ENCODE measurements around the gene ECE1. TPM values are rescaled to one million over a fixed set of nuclear protein-coding genes. Genes with fewer than 3 reads are reported as not detected.

ECE1 gene
- total RNA-seq, 4 donors from 2014 or later = 68.3 to 94.7 (median 69.9) TPM

DNA sequence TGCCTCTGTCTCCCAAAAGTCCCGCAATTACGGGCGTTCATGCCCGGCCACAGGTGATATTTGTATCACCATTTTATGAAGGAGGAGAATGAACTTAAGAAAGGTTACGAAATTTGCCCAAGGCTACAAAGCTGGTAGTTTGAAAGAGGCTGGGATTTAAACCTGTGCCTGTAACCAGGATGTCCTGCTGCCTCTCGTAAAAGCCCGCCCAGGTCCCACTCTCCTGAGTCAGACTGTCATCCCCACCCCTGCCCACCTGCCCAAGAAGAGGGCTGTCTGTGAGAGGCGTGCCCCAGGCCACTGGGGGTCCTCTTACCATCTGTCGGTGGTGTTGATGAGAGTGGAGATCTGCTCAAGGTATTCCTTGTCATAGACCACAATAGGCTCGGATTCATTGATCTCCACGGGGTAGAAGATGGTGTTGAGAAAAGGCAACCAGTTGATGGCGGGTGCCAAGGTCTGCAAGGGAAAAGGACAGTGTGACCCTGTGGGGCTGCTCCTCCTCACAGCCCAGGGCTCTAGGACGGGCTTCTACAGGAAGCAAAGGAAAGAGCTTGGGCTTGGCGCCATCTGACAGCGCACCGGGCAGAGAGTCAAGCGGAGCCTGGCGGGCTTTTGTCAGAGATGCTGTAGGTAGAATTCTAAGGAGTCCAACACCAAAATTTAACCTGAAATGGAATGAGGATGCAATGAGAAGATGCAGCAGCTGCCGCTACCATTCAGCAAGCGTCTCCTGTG is 43.2 kb downstream of the ECE1 start:
- TF ChIP-seq POLR2AphosphoS5 (IDR thresholded peaks at IDR 0.05) (no peak), POLR2A (IDR thresholded peaks at IDR 0.05) (no peak), EP300 (IDR thresholded peaks at IDR 0.05) (no peak)
- TF ChIP-seq, protein P1, sequence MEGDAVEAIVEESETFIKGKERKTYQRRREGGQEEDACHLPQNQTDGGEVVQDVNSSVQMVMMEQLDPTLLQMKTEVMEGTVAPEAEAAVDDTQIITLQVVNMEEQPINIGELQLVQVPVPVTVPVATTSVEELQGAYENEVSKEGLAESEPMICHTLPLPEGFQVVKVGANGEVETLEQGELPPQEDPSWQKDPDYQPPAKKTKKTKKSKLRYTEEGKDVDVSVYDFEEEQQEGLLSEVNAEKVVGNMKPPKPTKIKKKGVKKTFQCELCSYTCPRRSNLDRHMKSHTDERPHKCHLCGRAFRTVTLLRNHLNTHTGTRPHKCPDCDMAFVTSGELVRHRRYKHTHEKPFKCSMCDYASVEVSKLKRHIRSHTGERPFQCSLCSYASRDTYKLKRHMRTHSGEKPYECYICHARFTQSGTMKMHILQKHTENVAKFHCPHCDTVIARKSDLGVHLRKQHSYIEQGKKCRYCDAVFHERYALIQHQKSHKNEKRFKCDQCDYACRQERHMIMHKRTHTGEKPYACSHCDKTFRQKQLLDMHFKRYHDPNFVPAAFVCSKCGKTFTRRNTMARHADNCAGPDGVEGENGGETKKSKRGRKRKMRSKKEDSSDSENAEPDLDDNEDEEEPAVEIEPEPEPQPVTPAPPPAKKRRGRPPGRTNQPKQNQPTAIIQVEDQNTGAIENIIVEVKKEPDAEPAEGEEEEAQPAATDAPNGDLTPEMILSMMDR (IDR thresholded peaks at IDR 0.05) = no peak
- Histone ChIP-seq H3K9me3 (no peaks in the 10 kb centered on the region), H3K27ac (no peak overlapping the region), H3K27me3 (no peaks in the 10 kb centered on the region), H3K36me3 (peaks cover 0 to 95% of the 10 kb centered on the region in 2 donors), H3K4me1 (peaks cover 3 to 8% (median 7%) of the 10 kb centered on the region in 3 donors), H3K4me3 (no peak overlapping the region)
- WGBS, 2 donors (ENCODE audit: low coverage in 1 of 2) = 91 to 93% methylated on average over 8 to 11 of the region's 20 CpGs
- ATAC-seq = no peak

DNA sequence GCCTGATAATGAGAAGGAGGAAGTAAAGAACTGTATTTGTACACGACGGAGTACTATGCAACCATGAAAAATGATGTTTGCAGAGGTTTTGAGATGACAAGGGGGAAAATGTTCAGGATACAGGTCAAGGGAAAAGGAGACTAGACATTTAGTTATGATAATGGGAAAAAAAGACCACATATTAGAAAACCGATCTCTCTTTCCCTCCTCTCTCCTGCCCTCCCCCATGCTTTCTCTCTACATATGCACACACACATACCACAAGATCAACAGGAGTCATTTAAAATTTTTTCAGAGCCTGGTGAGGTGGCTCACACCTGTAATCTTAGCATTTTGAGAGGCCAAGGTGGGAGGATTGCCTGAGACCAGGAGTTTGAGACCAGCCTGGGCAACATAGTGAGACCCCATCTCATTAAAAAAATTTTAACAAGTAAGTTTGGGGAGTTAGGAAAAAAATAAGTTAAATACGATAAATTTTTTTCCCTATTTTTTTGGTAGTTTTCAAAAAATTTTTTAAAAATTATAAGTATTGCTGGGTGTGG is 44.5 kb downstream of the ECE1 start:
- H3K9me3 ChIP-seq = no peaks in the 10 kb centered on the region
- H3K36me3 ChIP-seq = peaks cover 0 to 95% of the 10 kb centered on the region in 2 donors
- no peaks in the 10 kb centered on the region for H3K4me1 ChIP-seq
- no peak for TF ChIP-seq POLR2A (IDR thresholded peaks at IDR 0.05)
- TF ChIP-seq, protein P1 (IDR thresholded peaks at IDR 0.05) = no peak
- no peak for TF ChIP-seq EP300 (IDR thresholded peaks at IDR 0.05)
- no peak for TF ChIP-seq POLR2AphosphoS5 (IDR thresholded peaks at IDR 0.05)
- no peak for ATAC-seq
- no peak overlapping the region for H3K4me3 ChIP-seq
- WGBS, 2 donors (ENCODE audit: low coverage in 1 of 2) = 88 to 91% methylated on average over 4 of the region's 4 CpGs
- H3K27me3 ChIP-seq = no peaks in the 10 kb centered on the region
- H3K27ac ChIP-seq = no peak overlapping the region

- peaks cover 0 to 95% of the 10 kb centered on the region in 2 donors for H3K36me3 ChIP-seq
These were observed 45.1 kb downstream of the ECE1 start for GRCh38 chr1:21244986-21245687.

DNA sequence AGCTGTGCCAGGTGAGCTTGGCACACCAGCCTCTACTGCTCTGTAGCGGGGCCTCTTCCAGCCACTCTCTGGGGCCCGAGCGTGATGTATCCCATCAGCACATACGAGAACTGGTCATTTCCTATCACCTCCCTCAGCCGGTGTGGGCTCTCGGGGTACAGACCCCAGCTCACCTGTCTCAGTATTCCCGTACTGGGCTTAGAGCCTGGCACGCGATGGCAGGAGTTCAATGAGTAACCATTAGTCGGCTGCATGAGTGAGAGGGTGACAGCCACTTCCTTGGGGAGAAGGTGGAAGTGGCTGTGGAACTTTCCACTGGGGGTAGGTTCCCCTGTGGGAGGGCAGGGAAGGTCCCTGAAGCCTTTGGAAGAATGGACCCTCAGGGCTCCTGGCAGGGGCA is 46.1 kb downstream of the ECE1 start:
- ATAC-seq = no peak
- TF ChIP-seq EP300 (IDR thresholded peaks at IDR 0.05) (no peak), POLR2A (IDR thresholded peaks at IDR 0.05) (no peak), POLR2AphosphoS5 (IDR thresholded peaks at IDR 0.05) (no peak)
- TF ChIP-seq, protein P1 (IDR thresholded peaks at IDR 0.05) = no peak
- Histone ChIP-seq H3K4me1 (no peaks in the 10 kb centered on the region), H3K4me3 (no peak overlapping the region), H3K27me3 (no peaks in the 10 kb centered on the region), H3K9me3 (no peaks in the 10 kb centered on the region), H3K36me3 (peaks cover 0 to 95% of the 10 kb centered on the region in 2 donors), H3K27ac (no peak overlapping the region)
- WGBS, 2 donors (ENCODE audit: low coverage in 1 of 2) = 60 to 100% methylated on average over 2 of the region's 10 CpGs

More at GRCh38 chr1:21244986-21245687, 45.1 kb downstream of the ECE1 start:
- Histone ChIP-seq H3K27me3 (no peaks in the 10 kb centered on the region), H3K27ac (no peak overlapping the region), H3K4me3 (no peak overlapping the region), H3K9me3 (no peaks in the 10 kb centered on the region), H3K4me1 (no peaks in the 10 kb centered on the region)
- no peak for ATAC-seq
- 82% methylated on average over 3 of the region's 11 CpGs; no CpG with 5 or more reads in 1 of the 2 donors for WGBS, 2 donors (ENCODE audit: low coverage in 1 of 2)
- TF ChIP-seq POLR2AphosphoS5 (IDR thresholded peaks at IDR 0.05) = no peak
- TF ChIP-seq, protein P1 (IDR thresholded peaks at IDR 0.05) = no peak
- no peak for TF ChIP-seq POLR2A (IDR thresholded peaks at IDR 0.05)
- no peak for TF ChIP-seq EP300 (IDR thresholded peaks at IDR 0.05)
